IPS-NIHi11 (cell line): ENCODE data around the gene IL11.
"Not testable (repeated sequence)": the region's sequence is repeated elsewhere in the genome, so short reads cannot be mapped to it uniquely, and the experiment has no call there.

ENCODE experiments used
- DNase-seq: peaks from one replicate; pipeline ENCODE4 v3.0.0; 2012; ENCODE audit warnings: mixed read lengths, low spot score

The IL11 gene

DNA sequence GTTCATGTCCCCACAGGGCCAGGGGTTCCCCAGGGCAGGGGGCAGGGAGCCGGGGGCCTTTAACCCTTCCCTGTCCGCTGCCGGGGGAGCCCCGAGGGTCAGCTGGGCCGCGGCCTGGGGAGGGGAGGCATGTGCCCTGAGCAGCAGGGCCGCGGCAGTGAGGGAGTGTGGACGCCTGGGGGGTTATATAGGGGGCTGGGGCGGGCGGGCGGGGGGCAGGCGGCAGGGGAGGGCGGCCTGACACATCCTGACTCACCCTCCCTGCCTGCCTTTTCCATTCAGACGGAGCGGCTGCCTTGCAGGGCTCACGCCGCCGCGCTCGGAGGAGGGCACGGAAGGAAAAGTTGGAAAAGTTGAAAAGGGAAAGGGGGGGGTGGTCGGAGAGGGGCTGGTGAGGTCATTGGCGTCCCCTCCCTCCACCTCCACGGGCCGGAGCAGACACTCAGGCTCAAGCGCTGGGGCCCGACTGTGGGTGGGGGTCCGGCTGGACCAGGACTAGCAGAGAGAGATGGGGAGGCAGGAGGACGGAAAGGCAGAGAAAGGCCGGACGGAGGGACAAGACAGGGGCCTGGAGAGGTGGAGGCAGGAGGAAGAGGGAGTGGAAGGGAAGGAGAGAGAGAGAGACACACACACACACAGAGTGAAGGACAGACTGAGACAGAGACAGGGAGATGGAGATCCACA is at the start of gene IL11:
TSS of gene IL11 (minus strand) at position 159 of the 684 bp plus-strand sequence. CDS start at position 6, 153 bp downstream.
- no peak for DNase-seq

DNA sequence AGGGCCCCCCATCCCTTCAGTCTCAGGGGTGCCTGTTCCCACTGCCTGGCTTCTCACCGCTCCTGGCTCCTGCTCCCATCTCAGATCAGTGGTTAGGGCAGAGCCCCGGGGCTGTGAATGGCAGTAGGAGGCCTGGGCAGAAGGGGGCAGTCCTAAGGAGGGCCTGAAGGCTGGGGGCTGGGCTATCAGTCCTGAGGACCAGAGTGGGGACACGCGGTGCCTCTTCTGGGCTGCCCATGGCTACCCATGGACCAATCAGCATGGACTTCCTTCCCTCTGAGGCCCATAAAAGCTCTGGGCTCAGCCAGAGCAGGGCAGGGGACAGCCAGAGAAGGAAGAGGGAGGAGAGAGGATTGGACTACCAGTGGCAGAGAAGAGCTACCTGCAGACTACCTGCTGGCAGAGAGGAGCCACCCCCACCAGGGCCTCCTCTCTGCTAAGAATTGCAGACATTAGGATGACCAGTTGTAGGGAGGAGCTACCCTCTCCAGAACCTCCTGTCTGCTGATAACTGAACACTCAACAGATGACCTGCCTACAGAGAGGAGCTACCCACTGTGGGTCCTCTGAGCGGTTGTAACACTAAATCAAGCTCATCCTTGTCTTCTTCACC is 49.5 kb upstream of the IL11 start:
- no peak for DNase-seq

GRCh38 chr19:55419103-55419502 is 48.8 kb upstream of the IL11 start:
- DNase-seq, result no peak

GRCh38 chr19:55418185-55418584 is 47.9 kb upstream of the IL11 start:
- DNase-seq, result peak; percentile 83

DNA sequence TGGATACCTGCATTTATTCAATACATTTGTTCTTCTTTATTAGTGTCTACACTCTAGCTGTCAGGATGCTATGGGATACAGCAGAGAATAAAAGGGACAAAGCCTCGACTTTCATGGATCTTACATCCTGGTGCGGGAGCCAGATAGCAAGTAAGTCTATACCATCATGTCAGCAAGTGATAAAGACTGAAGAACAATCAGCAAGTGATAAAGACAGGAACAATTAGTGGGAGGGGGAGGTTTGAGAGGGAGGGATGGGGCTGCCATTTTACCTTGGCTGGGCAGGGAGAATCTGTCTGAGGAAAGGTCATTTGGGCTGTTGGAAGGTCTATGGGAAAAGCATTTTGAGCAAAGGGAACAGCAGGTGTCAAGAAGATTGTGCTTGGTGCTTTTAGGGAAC is 39.9 kb upstream of the IL11 start:
- DNase-seq, result no peak

- DNase-seq, result not testable (repeated sequence)
These were observed 38.9 kb upstream of the IL11 start for GRCh38 chr19:55409179-55409578.

- no peak for DNase-seq
These were observed 38.2 kb upstream of the IL11 start for GRCh38 chr19:55408533-55408872.

- DNase-seq, result peak; percentile 100
These were observed 37.7 kb upstream of the IL11 start for GRCh38 chr19:55407800-55408532.

GRCh38 chr19:55407550-55407799 is 37.2 kb upstream of the IL11 start, which contains the start of gene UBE2S:
Gene UBE2S (minus strand): TSS chr19:55407788. CDS start chr19:55407589, 199 bp downstream.
- not testable (repeated sequence) for DNase-seq

- peak; percentile 50 for DNase-seq
These were observed 36.7 kb upstream of the IL11 start for GRCh38 chr19:55406826-55407549.

DNA sequence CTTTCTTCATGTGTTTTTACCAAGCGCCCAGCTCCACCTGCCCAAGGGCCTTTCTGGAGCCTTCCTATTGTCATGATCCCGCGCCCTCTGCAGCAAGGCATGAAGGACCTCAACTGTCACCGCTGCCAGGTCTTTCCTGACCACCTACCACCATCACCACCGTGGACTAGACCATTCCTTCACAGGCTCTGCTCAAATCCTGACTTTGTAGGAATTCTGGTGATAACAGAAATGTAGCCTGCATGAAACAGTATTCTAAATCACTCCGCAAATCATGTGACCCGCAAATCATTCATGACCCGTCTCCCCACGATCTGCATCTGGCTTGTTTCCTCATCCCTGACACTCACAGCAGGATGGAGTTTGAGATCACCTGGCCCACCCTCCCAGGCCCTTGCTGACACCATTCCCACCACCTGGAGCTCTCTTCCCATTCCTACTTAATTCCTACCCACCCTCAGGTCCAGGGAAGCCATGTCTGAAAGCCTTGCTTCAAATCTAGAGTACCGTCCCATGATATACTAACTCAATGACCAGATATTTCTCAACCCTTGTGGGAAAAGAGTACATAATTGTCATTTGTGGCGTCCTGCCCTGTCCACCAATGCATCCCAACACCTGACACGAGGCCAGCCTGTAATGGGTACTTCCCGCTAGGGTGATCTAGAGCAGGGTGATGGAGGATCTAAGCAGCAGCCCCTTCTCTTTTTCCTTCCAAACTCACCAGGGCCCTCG is 36.0 kb upstream of the IL11 start:
- no peak for DNase-seq

DNA sequence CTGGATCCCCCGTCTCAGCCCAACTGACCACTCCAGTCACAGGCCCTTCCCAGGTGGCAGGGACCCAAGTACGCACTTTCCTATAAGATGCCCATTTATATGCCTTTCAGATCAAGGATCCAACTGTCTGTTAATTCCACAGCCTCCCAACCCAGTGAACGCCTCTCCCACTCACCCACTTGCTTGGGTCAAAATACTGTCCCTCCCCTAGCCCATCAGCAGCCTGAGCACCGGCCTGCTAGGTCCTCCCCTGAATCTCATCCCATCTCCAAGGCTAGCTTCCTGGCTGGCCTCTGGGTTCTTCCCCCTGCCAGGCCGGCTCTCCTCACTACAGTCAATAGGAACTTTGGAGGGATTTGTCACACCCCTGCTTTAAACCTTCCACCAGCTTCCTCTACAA is 35.4 kb upstream of the IL11 start:
- no peak for DNase-seq

GRCh38 chr19:55402509-55402908 is 32.2 kb upstream of the IL11 start:
- DNase-seq, result no peak

DNA sequence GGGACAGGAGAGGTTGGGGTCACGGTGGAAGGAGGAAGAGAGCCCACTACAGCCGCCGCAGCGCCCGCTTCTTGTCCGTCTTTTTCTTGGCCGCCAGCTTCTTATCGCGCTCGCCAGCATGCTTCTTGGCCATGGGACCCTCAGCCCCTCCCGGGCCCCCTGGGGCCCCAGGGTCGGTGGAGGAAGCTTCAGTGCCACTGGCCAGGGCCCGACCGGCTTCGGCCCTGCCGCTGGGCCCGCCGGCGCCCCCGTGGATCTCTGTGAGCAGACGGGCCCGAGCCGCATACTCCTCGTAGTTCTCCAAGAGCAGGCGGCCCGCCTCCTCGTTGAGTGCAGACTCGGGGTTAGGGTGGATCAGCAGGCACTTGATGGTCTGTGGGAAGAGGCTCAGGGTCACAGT is 31.1 kb upstream of the IL11 start:
- DNase-seq, result not testable (repeated sequence)

DNA sequence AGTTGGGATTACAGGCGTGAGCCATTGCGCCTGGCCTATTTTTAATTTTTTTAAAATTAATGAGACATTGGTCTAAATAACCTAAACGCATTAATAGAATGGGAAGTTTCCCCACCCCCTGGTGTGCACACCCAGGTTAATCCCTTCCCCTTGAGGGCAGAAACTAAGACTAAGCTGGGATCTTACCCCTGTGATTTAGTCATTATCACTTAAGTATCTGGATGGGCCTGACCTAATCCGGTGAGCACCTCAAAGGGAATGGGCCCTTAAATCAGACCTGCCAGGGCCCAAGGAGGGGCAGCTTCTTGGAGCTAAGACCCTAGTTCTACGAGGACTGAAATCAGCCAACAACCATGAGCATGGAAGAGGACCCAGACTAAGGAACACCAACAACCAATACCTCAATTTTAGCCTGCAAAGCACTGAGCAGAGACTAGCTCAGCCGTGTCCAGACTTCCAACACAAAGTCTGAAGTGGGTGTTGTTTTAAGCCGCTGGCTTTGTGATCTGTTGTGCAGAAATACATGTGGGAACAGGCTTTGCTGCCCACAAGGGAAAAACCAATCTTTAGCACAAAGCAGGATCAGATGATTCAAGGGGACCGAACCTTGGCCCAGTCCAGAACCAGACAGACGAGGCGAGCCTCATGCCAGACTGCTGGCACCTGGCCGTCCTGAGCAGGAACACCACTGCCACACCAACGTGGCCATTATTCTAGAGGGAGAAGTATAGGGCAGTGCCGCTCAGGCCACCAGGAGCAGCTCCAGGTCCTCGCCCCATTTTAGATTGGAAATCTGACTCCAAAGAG is 30.2 kb upstream of the IL11 start:
- DNase-seq, result no peak

- no peak for DNase-seq
These were observed 28.1 kb upstream of the IL11 start for GRCh38 chr19:55398200-55398925.

- peak; percentile 61 for DNase-seq
These were observed 22.8 kb upstream of the IL11 start for GRCh38 chr19:55392820-55393761.

- no peak for DNase-seq
These were observed 21.7 kb upstream of the IL11 start for GRCh38 chr19:55391702-55392615.
